GM21360 (cell line): Measurements from ENCODE around the gene PRMT7.

Experiments
- ATAC-seq: cut with Tn5 transposase; IDR thresholded peaks from one replicate; pipeline ENCODE4 v1.9.1; 2021; ENCODE audit warnings: mild to moderate bottlenecking, moderate library complexity; ENCODE audit not compliant: unreplicated experiment

Gene PRMT7

GRCh38 chr16:68300734-68301459 is 9.9 kb upstream of the PRMT7 start:
- ATAC-seq = no peak

GRCh38 chr16:68306633-68307032 is 4.2 kb upstream of the PRMT7 start:
- no peak for ATAC-seq

GRCh38 chr16:68309799-68310198 is 1.0 kb upstream of the PRMT7 start:
- ATAC-seq = no peak

- no peak for ATAC-seq
Measured at GRCh38 chr16:68310437-68310773, 414 bp upstream of the PRMT7 start.

- ATAC-seq = no peak
Measured at GRCh38 chr16:68313116-68313515, 2.3 kb downstream of the PRMT7 start.

GRCh38 chr16:68319185-68319908 is 8.5 kb downstream of the PRMT7 start:
- ATAC-seq = no peak

GRCh38 chr16:68324336-68324735 is 13.5 kb downstream of the PRMT7 start:
- ATAC-seq = no peak

GRCh38 chr16:68324780-68325357 is 14.1 kb downstream of the PRMT7 start:
- no peak for ATAC-seq

GRCh38 chr16:68328151-68328859 is 17.5 kb downstream of the PRMT7 start:
- ATAC-seq = peak; percentile 75

GRCh38 chr16:68328860-68329390 is 18.1 kb downstream of the PRMT7 start:
- ATAC-seq = no peak

- no peak for ATAC-seq
Measured at GRCh38 chr16:68331879-68332410, 21.1 kb downstream of the PRMT7 start.

- ATAC-seq = no peak
Measured at GRCh38 chr16:68332411-68333121, 21.7 kb downstream of the PRMT7 start.

GRCh38 chr16:68335175-68335574 is 24.4 kb downstream of the PRMT7 start:
- ATAC-seq = no peak

GRCh38 chr16:68338326-68339119 is 27.7 kb downstream of the PRMT7 start:
- ATAC-seq = no peak

- ATAC-seq = no peak
Measured at GRCh38 chr16:68339214-68339613, 28.4 kb downstream of the PRMT7 start.

GRCh38 chr16:68342620-68343019 is 31.8 kb downstream of the PRMT7 start:
- no peak for ATAC-seq

GRCh38 chr16:68343137-68343536 is 32.3 kb downstream of the PRMT7 start:
- no peak for ATAC-seq

GRCh38 chr16:68344252-68344651 is 33.4 kb downstream of the PRMT7 start:
- no peak for ATAC-seq

GRCh38 chr16:68345351-68345810 is 34.6 kb downstream of the PRMT7 start:
- ATAC-seq = no peak
